ENCODE measurements around the gene RIMBP2.

DNA sequence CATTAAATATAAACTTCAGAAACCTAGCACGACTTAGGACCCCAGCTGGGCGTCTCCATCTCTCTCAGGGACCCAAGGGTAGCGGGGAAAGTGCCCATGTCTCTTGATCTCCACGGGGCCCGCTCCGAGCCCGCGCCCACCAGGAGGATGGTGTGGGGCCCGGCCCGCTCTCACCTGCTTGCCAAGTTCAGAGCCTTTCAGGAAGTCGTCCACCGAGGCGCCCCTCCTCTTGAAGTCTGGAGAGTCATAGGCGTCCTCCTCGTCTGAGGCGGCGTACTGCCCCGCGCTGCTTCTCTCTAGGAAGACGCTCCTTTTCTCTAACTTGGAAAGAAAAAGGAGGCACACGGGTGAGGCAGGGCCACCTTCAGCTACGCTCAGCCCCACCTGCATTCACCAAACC is 281.5 kb downstream of the RIMBP2 start:
- TF ChIP-seq CTCF (IDR thresholded peaks at IDR 0.05; ENCODE audit: low read depth, low read length) (no peak), EZH2phosphoT487 (IDR thresholded peaks at IDR 0.05; ENCODE audit: low read depth) (no peak)

Data from OCI-LY3 (cell line).